Chondrocyte (in vitro differentiated cells): ENCODE measurements around the gene PBRM1. TPM values are rescaled to one million over a fixed set of nuclear protein-coding genes. Genes with fewer than 3 reads are reported as not detected.
"Not testable (repeated sequence)": the region's sequence is repeated elsewhere in the genome, so short reads cannot be mapped to it uniquely, and the experiment has no call there.

ENCODE experiments used
- DNase-seq: peaks from one replicate; pipeline ENCODE4 v3.0.0; 2021; ENCODE audit warnings: mixed read lengths, low spot score
- H3K27ac Mint-ChIP-seq: one replicate; pipeline ENCODE4 v1.8.0; 2021; ENCODE audit warnings: mild to moderate bottlenecking, moderate library complexity, mixed read lengths; ENCODE audit not compliant: unreplicated experiment
- H3K27me3 Mint-ChIP-seq: 2 replicates; pipeline ENCODE4 v1.8.0; 2021; ENCODE audit warnings: low read depth, mixed read lengths
- H3K36me3 Mint-ChIP-seq: 2 replicates; pipeline ENCODE4 v1.8.0; 2021; ENCODE audit warnings: low read depth, mixed read lengths
- H3K4me1 Mint-ChIP-seq: 2 replicates; pipeline ENCODE4 v1.8.0; 2021; ENCODE audit warnings: low read depth, mild to moderate bottlenecking, mixed read lengths
- H3K4me3 Mint-ChIP-seq: one replicate; pipeline ENCODE4 v1.8.0; 2021; ENCODE audit warnings: mild to moderate bottlenecking, moderate library complexity, mixed read lengths; ENCODE audit not compliant: unreplicated experiment
- H3K9me3 Mint-ChIP-seq: 2 replicates; pipeline ENCODE4 v1.8.0; 2021; ENCODE audit warnings: low read depth, mixed read lengths
- CTCF ChIP-seq: fragments of 200-600 bp; sonication (generic); IDR thresholded peaks from 2 replicates; pipeline ENCODE4 v1.5.0; 2021; ENCODE audit warnings: antibody characterized with exemption, mild to moderate bottlenecking, moderate library complexity
- long read RNA-seq: library from polyadenylated mRNA; stranded (forward); transcript quantifications from one replicate; pipeline ENCODE4 v2.0.0, GENCODE V29; 2021
- total RNA-seq: library from RNA; stranded (reverse); gene quantifications from 3 replicates; pipeline ENCODE4 v1.2.1, GENCODE V29; 2021

PBRM1 gene
- total RNA-seq = 66.1 to 76.0 TPM (median 69.0 TPM) in 3 replicates
- long read RNA-seq, partial matches to known transcripts = 34 of 42 reads
- long read RNA-seq, other reads (novel, unspliced or antisense) = 8 of 42 reads

DNA sequence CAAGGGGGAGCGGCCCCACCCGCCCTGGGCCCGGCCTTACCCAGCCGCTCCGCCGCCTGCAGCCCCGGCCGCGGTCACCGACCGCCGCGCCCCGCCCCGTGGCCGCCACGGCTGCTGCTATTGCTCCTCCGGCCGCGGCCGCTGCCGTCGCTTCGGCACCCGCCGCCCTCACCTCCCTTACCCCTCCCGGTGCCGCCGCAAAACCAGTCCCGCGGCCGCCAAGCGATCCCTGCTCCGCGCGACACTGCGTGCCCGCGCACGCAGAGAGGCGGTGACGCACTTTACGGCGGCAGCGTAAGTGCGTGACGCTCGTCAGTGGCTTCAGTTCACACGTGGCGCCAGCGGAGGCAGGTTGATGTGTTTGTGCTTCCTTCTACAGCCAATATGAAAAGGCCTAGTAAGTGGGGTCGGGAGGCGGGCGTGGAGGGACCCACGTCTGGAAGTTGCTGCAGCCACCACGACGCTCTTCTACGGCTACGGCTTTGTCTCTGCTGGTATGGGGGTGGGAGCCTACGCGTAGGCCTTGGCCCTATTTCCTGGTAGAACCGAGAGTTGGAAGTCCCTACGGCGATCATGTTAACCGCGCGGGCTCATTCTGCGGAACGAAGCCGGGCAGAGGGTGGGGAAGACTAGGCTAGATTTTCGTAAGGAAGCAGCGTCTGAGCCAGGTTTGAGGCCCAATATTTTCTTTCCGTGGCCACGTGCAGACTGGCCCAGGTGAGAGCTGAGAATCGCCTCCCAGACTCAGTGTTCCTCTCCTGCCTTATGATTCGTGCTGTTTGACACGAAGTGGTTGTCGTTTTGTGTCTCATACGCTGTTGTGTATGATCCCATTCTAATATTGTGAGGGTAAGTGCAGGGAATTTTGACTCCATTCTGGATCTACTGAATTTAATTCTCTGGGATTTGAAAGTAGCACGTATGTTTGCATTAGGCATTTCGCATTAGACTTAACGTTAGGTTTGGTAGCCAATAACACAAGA lies at the start of gene PBRM1, which contains the start of gene GNL3:
TSS of gene PBRM1 (minus strand) at position 205 of the 983 bp plus-strand sequence.
TSS of gene GNL3 (plus strand) at position 324 of the 983 bp plus-strand sequence. CDS start at position 385, 61 bp downstream.
- peaks cover 25% of the 10 kb centered on the region for H3K36me3 Mint-ChIP-seq
- TF ChIP-seq CTCF = no peak
- peak within 1 kb of the TSS; percentile 97 for H3K27ac Mint-ChIP-seq
- H3K27me3 Mint-ChIP-seq = no peaks in the 10 kb centered on the region
- no peaks in the 10 kb centered on the region for H3K9me3 Mint-ChIP-seq
- DNase-seq = peak; percentile 97
- H3K4me1 Mint-ChIP-seq = peaks cover 68% of the 10 kb centered on the region
- H3K4me3 Mint-ChIP-seq = peak within 1 kb of the TSS; percentile 97

GRCh38 chr3:52733256-52733891 lies 47.7 kb upstream of the PBRM1 start:
- DNase-seq = no peak
- Mint-ChIP-seq H3K36me3 (peaks cover 57% of the 10 kb centered on the region), H3K4me1 (no peaks in the 10 kb centered on the region), H3K9me3 (peaks cover 10% of the 10 kb centered on the region), H3K27me3 (no peaks in the 10 kb centered on the region), H3K27ac (no peak overlapping the region), H3K4me3 (no peak overlapping the region)
- TF ChIP-seq CTCF = no peak

GRCh38 chr3:52731590-52731989 lies 45.9 kb upstream of the PBRM1 start:
- H3K4me3 Mint-ChIP-seq = no peak overlapping the region

GRCh38 chr3:52730681-52731080 lies 45.0 kb upstream of the PBRM1 start:
- H3K4me1 Mint-ChIP-seq = no peaks in the 10 kb centered on the region
- H3K9me3 Mint-ChIP-seq = peaks cover 11% of the 10 kb centered on the region
- H3K27me3 Mint-ChIP-seq = no peaks in the 10 kb centered on the region
- no peak overlapping the region for H3K27ac Mint-ChIP-seq
- TF ChIP-seq CTCF = no peak
- H3K36me3 Mint-ChIP-seq = peaks cover 54% of the 10 kb centered on the region
- no peak overlapping the region for H3K4me3 Mint-ChIP-seq
- no peak for DNase-seq

More at GRCh38 chr3:52731590-52731989, 45.9 kb upstream of the PBRM1 start:
- no peak overlapping the region for H3K27ac Mint-ChIP-seq
- no peak for DNase-seq
- H3K27me3 Mint-ChIP-seq = no peaks in the 10 kb centered on the region
- TF ChIP-seq CTCF = no peak
- H3K4me1 Mint-ChIP-seq = no peaks in the 10 kb centered on the region
- H3K36me3 Mint-ChIP-seq = peaks cover 57% of the 10 kb centered on the region
- peaks cover 11% of the 10 kb centered on the region for H3K9me3 Mint-ChIP-seq

- H3K4me3 Mint-ChIP-seq, H3K27ac Mint-ChIP-seq, H3K4me1 Mint-ChIP-seq, DNase-seq, H3K27me3 Mint-ChIP-seq: not testable (repeated sequence)
- peaks cover 11% of the 10 kb centered on the region for H3K9me3 Mint-ChIP-seq
- peaks cover 48% of the 10 kb centered on the region for H3K36me3 Mint-ChIP-seq
These were observed 43.0 kb upstream of the PBRM1 start for GRCh38 chr3:52728753-52729152.
